GM12801 (cell line): ENCODE results near the gene MRPL24.

Source experiments
- CTCF ChIP-seq: IDR thresholded peaks from one replicate; pipeline ENCODE4 v1.5.1; 2011; ENCODE audit warnings: control low read depth; ENCODE audit not compliant: insufficient read length; ENCODE audit errors: extremely low read depth

MRPL24 gene

GRCh38 chr1:156776942-156777341, 36.1 kb upstream of the MRPL24 start:
- no peak for TF ChIP-seq CTCF

- TF ChIP-seq CTCF: no peak
These were observed 34.9 kb upstream of the MRPL24 start for GRCh38 chr1:156775799-156776198.

GRCh38 chr1:156773607-156774006, 32.7 kb upstream of the MRPL24 start:
- TF ChIP-seq CTCF: no peak

GRCh38 chr1:156772728-156773497, 32.0 kb upstream of the MRPL24 start:
- no peak for TF ChIP-seq CTCF

GRCh38 chr1:156772222-156772621, 31.3 kb upstream of the MRPL24 start:
- TF ChIP-seq CTCF: no peak

GRCh38 chr1:156768610-156769295, 27.9 kb upstream of the MRPL24 start:
- no peak for TF ChIP-seq CTCF

GRCh38 chr1:156767879-156768604, 27.2 kb upstream of the MRPL24 start:
- no peak for TF ChIP-seq CTCF
